ENCODE data around the gene PSD2.
"Not testable (repeated sequence)": the region's sequence is repeated elsewhere in the genome, so short reads cannot be mapped to it uniquely, and the experiment has no call there.

The PSD2 gene

GRCh38 chr5:139789116-139789844, 6.3 kb upstream of the PSD2 start:
- no peak for DNase-seq (ENCODE audit: low read depth)

- DNase-seq (ENCODE audit: low read depth) = no peak
These were observed 5.8 kb upstream of the PSD2 start for GRCh38 chr5:139789845-139790189.

GRCh38 chr5:139792218-139792617, 3.4 kb upstream of the PSD2 start:
- no peak for DNase-seq (ENCODE audit: low read depth)

DNA sequence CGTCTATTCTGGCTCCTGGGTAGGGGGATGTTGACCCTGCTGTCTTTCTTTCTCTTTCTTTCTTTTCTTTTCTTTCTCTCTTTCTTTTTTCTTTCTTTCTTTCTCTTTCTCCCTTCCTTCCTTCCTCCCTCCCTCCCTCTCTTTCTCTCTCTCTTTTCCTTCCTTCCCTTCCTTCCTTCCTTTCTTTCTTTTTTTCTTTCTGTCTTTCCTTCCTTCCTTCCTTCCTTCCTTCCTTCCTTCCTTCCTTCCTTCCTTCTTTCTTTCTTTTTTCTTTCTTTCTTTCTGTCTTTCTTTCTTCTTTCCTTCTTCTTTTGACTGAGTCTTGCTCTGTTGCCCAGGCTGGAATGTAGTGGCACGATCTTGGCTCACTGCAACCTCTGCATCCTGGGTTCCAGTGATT, 3.0 kb upstream of the PSD2 start:
- not testable (repeated sequence) for DNase-seq (ENCODE audit: low read depth)

- DNase-seq (ENCODE audit: low read depth) = no peak
These were observed 1.4 kb upstream of the PSD2 start for GRCh38 chr5:139794067-139794846.

DNA sequence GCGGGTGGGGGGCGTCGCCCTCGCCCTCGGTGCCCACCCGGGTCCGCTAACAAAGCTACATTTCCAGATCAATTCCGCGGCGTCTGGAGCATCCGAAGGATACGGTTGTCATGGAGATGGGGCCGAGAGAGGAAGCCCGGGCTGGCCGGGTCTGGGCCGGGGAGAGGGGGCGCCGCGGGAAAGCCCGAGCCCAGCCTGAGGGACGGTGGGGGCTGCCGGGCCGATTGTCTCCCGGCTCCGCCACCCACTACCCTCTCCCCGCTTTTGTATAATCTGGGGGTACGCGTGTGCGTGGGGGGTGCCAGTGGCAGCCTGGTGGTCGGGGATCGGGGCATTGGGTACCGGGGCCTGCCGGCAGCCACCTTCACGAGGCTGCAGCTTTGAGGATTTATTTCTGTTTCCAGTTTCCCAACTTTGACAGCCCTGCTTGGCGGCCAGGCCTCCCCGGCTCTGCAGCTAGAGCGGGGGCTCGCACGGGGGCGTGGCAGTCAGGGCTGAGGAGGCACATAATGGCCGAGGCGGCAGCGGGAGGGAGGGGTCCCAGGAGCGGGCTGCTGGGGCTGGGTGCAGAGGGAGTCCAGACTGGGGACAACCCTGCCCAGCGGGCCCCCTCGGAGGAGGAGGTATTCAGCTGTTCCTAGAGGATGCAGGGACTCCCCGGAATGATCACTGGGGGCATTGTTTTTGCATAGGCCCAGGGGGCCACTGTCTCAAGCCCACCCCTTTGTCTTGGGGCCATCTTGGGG, 626 bp downstream of the PSD2 start:
- DNase-seq (ENCODE audit: low read depth) = no peak

- DNase-seq (ENCODE audit: low read depth) = no peak
These were observed 1.7 kb downstream of the PSD2 start for GRCh38 chr5:139797335-139797734.

- DNase-seq (ENCODE audit: low read depth) = no peak
These were observed 2.4 kb downstream of the PSD2 start for GRCh38 chr5:139797856-139798510.

GRCh38 chr5:139798883-139799282, 3.3 kb downstream of the PSD2 start:
- DNase-seq (ENCODE audit: low read depth) = no peak

DNA sequence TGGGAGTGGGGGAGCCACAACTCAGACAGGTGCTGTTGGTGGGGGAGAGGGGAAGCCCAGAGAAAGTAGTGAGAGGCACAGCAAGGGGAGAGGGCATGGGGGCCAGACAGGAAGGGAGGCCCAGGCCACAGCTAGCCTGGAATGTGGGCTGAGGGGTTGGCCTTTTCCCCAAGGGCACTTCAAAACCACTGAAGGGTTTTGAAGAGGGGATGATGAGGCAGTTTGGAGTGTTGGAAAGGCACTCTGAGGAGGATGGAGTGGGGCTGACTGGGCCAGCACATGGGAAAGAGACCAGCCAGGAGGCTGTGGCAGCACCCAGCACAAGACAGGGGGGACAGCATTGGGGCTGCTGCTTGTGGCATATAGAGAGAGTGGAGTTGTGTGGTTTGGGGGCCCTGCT, 3.8 kb downstream of the PSD2 start:
- DNase-seq (ENCODE audit: low read depth) = no peak

GRCh38 chr5:139803978-139804377, 8.4 kb downstream of the PSD2 start:
- no peak for DNase-seq (ENCODE audit: low read depth)

- no peak for DNase-seq (ENCODE audit: low read depth)
These were observed 9.3 kb downstream of the PSD2 start for GRCh38 chr5:139804800-139805397.

DNA sequence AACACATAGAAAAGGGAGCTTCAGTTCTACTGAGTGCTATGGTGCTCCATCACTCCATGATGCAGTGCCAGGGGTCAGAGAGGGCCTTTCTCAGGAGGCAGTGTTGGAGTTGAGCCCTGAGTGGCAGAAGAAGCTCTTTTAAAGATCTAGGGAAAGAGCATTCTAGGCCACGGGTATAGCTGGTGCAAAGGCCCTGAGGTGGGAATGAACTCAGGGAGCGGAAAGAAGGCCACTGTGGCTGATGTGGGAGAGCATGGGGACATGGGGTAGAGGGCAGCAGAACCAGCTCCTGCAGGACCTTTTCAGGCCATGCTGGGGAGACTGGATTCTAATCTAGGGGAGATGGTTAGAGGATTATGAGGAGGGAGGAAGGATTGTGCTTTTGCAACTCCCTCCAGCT, 9.9 kb downstream of the PSD2 start:
- DNase-seq (ENCODE audit: low read depth) = no peak

- DNase-seq (ENCODE audit: low read depth) = no peak
These were observed 10.5 kb downstream of the PSD2 start for GRCh38 chr5:139806111-139806510.

GRCh38 chr5:139806726-139807646, 11.4 kb downstream of the PSD2 start:
- no peak for DNase-seq (ENCODE audit: low read depth)

GRCh38 chr5:139807647-139808030, 12.0 kb downstream of the PSD2 start:
- DNase-seq (ENCODE audit: low read depth) = no peak

GRCh38 chr5:139808481-139809330, 13.1 kb downstream of the PSD2 start:
- peak; percentile 12 for DNase-seq (ENCODE audit: low read depth)

DNA sequence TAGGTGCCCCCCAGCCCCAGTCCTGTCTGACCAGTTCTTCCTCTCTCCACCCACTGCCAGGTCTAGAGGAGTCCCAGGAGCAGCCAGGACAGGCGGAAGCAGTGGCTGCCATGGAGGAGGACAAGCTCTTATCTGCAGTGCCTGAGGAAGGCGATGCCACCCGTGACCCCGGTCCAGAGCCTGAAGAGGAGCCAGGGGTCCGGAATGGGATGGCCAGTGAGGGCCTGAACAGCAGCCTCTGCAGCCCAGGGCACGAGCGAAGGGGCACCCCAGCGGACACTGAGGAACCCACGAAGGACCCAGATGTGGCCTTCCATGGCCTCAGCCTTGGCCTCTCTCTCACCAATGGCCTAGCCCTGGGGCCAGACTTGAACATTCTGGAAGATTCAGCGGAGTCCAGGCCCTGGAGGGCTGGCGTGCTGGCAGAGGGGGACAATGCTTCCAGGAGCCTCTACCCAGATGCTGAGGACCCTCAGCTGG, 13.8 kb downstream of the PSD2 start:
- no peak for DNase-seq (ENCODE audit: low read depth)

GRCh38 chr5:139810341-139811273, 15.0 kb downstream of the PSD2 start:
- DNase-seq (ENCODE audit: low read depth) = no peak
